HepG2 (cell line): ENCODE data around the gene MRPL18. TPM values are rescaled to one million over a fixed set of nuclear protein-coding genes. Genes with fewer than 3 reads are reported as not detected.

ENCODE experiments used
- BRCA1 ChIP-seq: sonication (generic); formaldehyde crosslinking; IDR thresholded peaks from 2 replicates; pipeline ENCODE4 v1.4.0; 2020; ENCODE audit warnings: missing genetic modification reagents
- CC2D1A ChIP-seq: sonication (generic); formaldehyde crosslinking; IDR thresholded peaks from 2 replicates; pipeline ENCODE4 v1.8.1; 2023; ENCODE audit warnings: mild to moderate bottlenecking, missing genetic modification reagents
- GATAD2A ChIP-seq: IDR thresholded peaks from 2 replicates; pipeline ENCODE4 v1.6.1; 2016
- MED1 ChIP-seq: sonication (generic); formaldehyde crosslinking; IDR thresholded peaks from 2 replicates; pipeline ENCODE4 v1.4.0; 2020; ENCODE audit warnings: missing genetic modification reagents
- RNF219 ChIP-seq: sonication (generic); formaldehyde crosslinking; IDR thresholded peaks from 2 replicates; pipeline ENCODE4 v1.5.0; 2020; ENCODE audit warnings: mild to moderate bottlenecking, missing genetic modification reagents
- TEAD3 ChIP-seq: optimal IDR thresholded peaks from 2 replicates; pipeline ENCODE3; 2016; ENCODE audit warnings: borderline replicate concordance
- ZBTB40 ChIP-seq, 2 experiments: fragments of 450-650 bp in 1 of 2; sonication (generic) in 1 of 2; formaldehyde crosslinking in 1 of 2; IDR thresholded peaks; 2 replicates each; pipeline versions ENCODE4 v1.6.1 to v1.8.0; 2016 to 2022; ENCODE audit warnings: antibody characterized with exemption in 1 of 2, mild to moderate bottlenecking in 1 of 2, missing genetic modification reagents in 1 of 2
- ZFP37 ChIP-seq: sonication (generic); formaldehyde crosslinking; IDR thresholded peaks from 2 replicates; pipeline ENCODE4 v1.4.0; 2020; ENCODE audit warnings: missing genetic modification reagents, borderline replicate concordance
- ZNF276 ChIP-seq: sonication (generic); formaldehyde crosslinking; IDR thresholded peaks from 2 replicates; pipeline ENCODE4 v1.4.0; 2020; ENCODE audit warnings: mild to moderate bottlenecking, low read depth, missing genetic modification reagents
- ZNF562 ChIP-seq: sonication (generic); formaldehyde crosslinking; IDR thresholded peaks from 2 replicates; pipeline ENCODE4 v1.8.0; 2022; ENCODE audit warnings: missing genetic modification reagents, borderline replicate concordance
- polyA plus RNA-seq, 8 experiments: library from polyadenylated mRNA; depleted of rRNA in 3 of 8; stranded (reverse) in 7 of 8; unstranded in 1 of 8; fragments of >200 nt; fragmentation: Illumina TruSeq in 4 of 8; extraction: Trizol in 4 of 8; gene quantifications; 2 replicates each; pipeline versions ENCODE4 v1.2.1 to v1.2.3, GENCODE V29; 2011 to 2016; ENCODE audit warnings: low read depth in 4 of 8, missing spikeins in 1 of 8, mixed read lengths in 1 of 8; ENCODE audit not compliant: insufficient read depth in 1 of 8
- total RNA-seq, 5 experiments: library from RNA; depleted of rRNA; stranded (reverse); fragments of >200 nt; fragmentation: Illumina TruSeq; extraction: Trizol; gene quantifications; 2 replicates each; pipeline ENCODE4 v1.2.3, GENCODE V29; 2016; ENCODE audit warnings: low read depth in 1 of 5

MRPL18 gene
- total and polyA plus RNA-seq, 2 of the 13 experiments (the other 11 are each of a cell fraction or from before 2014, with no cell fraction given), result 85.6 to 176 TPM

GRCh38 chr6:159760602-159761057 is 29.6 kb upstream of the MRPL18 start (continued):
- TF ChIP-seq RNF219 (CRISPR knock-in tag) (no peak), CC2D1A (CRISPR knock-in tag) (peak; percentile 22; the same call in 1 of the 2 replicates), ZNF562 (CRISPR knock-in tag) (no peak), ZNF276 (CRISPR knock-in tag) (0 out of 2 replicates have a peak, but pooled peaks have one; percentile 19), GATAD2A (CRISPR knock-in tag) (0 out of 2 replicates have a peak, but pooled peaks have one; percentile 7), MED1 (CRISPR knock-in tag) (0 out of 2 replicates have a peak, but pooled peaks have one; percentile 12), TEAD3 (CRISPR knock-in tag) (peak; percentile 71), ZBTB40 (IDR thresholded peaks at IDR 0.05) (no peak), ZBTB40 (CRISPR knock-in tag; IDR thresholded peaks at IDR 0.05) (no peak), ZFP37 (no peak), BRCA1 (no peak)
